Stimulated activated CD8-positive, alpha-beta memory T cell treated with anti-CD3 and anti-CD28 coated beads, Interleukin-15, amount 100 ng/mL, for 24 hours (primary cell): ENCODE measurements around the gene TRIM65.
"Not testable (repeated sequence)": the region's sequence is repeated elsewhere in the genome, so short reads cannot be mapped to it uniquely, and the experiment has no call there.

Source experiments
- DNase-seq: peaks from one replicate; pipeline ENCODE4 v3.0.0-alpha.2; 2020; ENCODE audit warnings: low read depth

Gene TRIM65

DNA sequence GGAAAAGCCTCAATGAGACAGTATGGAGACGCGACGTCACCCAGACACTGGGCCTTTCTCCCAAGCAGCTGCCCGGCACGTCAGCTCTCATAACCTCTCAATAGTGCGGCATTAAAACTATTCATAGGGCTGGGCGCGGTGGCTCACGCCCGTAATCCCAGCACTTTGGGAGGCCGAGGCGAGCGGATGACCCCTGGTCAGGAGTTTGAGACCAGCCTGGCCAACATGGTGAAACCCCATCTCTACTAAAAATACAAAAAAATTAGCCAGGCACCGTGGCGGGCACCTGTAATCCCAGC is 45.1 kb downstream of the TRIM65 start:
- not testable (repeated sequence) for DNase-seq

GRCh38 chr17:75850928-75851692 is 45.6 kb downstream of the TRIM65 start:
- no peak for DNase-seq

GRCh38 chr17:75849724-75850123 is 47.0 kb downstream of the TRIM65 start:
- no peak for DNase-seq

DNA sequence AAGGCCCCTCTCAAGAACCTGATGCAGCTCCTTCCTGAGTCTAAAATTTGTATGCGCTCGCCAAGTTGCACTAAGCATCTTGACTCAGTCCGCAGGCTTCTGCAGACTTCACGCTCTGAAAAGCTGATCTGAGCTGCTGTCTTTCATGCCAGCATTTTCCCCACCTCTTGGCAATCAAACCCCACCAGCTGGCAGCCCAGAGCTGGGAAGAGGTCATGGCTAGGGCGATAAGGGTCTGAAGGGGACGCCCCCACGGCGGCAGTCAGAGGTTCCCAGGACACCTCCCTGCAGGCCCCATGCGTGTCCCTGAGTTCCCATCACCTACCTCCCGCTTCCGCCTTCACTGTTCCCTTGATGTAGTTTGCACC is 47.5 kb downstream of the TRIM65 start:
- DNase-seq, result no peak

DNA sequence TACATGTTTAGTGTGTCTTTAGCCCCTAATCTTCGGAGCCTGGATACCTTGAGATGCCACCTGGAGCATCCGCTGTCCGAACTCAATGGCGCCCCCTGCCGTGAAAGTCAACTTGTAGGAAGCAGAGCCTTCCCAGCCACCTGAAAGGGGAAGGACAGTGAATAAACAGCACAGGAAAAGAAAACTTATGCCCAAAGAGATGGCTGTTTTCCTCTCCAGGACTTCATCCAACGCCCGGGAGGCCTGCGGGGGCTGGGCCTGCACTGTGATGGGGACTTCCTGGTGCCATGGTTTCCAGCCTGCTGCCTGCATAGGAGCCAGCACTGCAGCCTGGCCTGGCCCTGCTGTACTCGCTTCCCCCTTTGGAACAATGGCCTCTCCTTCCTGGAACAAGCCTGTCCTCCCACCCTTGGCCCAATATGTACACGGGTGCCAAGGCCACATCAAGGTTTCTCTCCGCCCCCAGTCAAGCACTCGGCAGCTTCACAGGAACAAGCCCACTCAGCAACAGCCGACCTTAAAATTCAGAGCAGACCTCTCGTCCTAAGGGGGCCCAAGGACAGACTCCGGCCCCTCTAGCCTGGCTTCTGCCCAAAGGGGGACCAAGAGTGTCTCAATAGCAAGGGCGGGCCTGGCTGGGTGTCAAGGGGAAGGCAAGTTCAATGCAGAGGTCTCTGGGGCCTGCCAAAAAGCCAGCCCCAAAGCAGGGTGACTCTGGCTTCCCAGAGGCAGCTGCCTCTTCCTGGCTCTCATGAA is 48.0 kb downstream of the TRIM65 start:
- DNase-seq, result peak; percentile 72

DNA sequence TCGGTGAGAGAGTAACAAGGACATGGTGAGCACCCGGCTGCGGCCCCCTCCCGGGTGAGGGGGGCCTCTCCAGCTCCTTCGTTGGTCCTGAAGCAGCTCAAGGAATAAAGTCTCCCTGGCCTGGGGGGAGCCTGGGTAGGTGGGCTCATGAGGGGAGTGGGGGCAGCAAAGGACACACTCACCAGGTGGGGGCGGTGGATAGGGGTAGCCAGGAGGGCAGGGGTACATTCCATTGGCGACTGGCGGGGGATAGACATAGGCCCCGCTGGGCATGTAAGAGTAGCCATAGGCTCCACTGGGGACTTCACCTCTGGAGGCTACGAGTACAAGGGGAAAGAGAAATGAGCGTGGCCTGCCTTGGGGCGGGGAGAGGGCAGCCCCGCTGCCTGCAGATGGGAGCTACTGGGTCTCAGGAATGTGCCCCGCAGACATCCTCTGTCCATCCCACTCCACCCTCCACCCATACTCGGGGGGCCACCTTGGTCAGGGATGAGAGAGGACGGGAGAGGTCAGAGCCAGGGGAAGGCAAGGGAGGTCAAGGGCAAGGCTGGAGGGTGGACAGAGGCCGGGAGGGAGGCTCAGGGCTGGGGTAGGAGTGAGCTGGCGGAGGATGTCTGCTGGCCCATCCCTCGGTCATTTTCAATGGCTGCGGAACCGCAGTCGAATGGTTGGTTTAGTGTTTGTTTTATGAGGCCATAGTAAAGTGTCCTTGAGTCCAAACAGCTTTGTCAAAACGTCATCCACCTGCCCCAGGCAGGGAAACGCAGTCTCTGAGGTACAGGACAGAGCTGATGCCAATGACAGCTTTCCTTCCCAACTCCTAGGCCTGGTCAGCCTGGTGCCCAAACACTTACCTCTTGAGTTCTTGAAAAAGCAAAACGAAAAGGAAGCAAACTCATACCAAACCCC is 48.9 kb downstream of the TRIM65 start:
- DNase-seq, result no peak

DNA sequence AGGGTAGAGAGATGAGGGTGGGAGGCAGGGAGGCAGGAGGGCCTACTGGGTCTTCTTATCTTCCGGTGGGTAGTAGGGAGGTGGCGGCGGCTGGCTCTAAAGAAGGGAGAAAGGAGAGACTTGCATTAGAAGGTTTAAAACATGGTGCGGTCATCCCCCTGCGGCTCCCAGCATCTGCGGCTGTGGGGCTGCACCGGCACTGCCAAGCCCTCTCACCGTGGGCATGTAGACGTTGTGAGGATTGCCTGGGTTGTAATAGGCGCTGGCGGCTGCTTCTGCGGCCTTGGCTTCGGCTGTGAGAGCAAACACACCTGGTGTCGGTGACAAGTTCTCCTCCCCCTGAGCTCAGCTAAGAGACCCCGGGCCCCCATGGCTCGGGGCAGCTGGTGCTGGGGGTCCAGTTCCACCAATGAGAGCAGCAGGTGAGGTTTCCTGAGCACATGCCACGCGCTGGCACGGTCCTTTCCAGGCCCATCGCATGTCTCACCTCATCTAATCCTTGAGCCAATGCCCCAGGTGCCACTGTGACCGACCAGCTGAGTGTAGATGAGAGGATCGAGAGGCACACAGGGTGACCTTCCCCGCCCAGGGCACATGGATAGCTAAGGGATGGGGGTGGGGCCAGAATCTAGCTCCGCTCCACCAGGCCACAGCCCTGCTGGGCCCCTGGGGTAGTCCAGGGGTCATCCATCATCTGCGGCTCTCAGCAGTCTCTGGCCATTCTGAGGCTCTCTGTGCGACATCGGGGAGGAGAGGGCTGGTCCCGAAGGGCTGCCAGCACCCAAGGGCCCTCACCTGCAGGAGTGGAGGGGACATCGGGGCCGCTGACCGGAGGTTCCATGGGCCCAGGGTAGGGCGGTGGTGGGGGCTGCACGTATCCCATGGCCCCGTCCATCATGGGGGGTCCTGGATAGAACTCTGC is 49.8 kb downstream of the TRIM65 start:
- no peak for DNase-seq

GRCh38 chr17:75845933-75846691 is 50.6 kb downstream of the TRIM65 start:
- no peak for DNase-seq

DNA sequence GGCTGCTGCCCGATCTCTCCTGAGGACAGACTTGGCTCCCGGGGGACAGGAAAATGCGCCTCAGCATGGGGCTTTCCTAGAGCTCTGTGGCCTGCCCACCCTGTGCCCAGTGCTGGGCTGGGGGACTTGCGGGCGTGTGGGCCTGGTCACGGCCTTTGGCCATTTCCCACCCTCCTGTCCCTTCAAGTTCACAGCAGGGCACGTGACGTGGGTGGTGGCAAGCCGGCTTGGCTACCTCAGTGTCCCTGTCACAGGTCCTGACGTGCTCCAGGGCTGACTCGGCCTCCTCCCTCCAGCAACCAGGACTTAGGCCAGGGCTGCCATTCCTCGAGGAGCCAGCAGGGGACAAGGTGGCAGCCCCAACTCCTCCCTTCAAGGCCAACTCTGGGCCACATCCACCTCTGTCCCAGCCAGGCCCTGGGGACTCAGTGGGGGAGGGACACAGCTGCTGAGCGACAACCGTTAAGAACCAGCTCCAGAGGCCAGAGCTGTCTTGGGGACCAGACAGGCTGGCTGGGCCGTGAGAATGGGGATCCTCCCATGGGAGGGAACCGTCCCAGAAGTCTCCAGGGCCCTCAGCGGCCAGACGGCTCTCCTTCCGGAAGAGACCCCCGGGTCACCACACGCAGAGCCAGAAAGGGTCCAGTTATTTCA is 51.6 kb downstream of the TRIM65 start:
- no peak for DNase-seq

DNA sequence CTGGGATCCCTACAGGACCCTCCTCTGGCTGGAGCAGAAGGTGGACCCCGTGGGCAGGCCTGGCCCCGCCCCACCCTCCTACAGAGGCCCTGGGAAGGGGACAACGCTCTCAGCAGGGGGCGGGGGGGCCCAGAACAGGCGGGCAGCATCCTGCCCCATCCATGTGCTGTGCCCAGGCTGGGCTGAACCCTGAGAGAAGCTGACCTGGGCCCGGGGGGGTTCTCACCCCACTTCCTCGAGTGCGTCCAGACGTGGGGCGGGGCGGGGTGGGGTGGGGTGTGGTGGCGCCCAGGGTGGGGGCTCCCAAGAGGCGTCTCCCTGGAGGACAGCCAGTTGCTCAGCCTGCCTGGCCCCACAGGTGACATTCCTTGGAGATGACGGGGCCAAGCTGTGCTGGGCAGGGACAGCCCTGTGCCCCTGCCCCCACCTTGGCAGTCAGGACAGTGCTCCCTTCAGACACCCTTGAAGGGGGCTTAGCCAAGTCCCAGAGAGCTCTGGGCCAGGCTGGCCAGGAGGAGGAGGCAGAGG is 52.2 kb downstream of the TRIM65 start:
- no peak for DNase-seq

DNA sequence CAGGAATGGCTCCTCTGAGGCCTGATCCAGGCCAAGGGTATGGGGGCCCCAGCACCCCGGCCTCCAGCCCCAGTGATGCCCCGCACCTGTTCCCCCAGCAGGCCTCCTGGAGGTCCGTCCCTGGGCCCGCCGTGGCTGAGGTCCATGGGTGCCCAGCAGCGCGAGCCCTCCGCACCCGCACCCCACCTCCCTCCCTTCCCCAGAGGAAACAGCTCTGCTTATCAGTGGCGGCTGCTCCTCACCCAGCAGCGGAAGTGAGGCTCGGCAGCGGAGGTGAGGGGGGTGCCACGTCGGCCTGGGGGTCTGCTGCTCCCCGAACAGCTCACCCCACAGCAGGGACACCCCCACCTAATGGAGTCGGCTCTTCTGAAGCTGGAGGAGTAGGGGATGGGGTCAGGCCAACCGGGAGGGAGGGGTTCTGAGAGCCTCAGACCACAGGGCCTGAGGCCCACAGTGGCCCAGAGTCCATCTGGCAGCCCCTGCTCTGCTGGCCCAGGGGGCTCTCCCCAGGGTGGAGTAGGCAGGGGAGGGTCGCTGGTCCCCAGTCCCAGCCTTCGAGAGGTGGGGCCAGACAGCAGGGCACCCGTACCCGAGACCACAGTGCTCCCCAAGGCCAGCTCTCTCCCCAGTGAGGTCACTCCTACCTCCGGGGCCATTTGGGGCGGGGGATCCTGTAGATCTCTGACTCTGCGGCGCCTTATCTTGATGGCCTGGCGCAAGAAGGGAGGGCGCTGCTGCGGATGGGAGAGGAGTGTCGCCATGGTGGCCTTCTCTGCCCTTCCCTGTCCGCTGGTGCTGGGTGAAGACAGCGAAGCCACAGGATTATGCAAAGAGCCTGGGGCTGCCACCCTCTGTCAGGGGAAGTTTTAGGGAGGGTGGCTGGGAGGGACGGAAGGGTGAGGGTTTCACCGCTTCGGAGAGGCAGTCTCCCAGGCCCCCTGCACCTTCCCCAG is 52.9 kb downstream of the TRIM65 start, which contains the start of gene UNC13D:
TSS of gene UNC13D (minus strand) at position 828 of the 953 bp plus-strand sequence. CDS start at position 761, 67 bp downstream.
- DNase-seq, result no peak

DNA sequence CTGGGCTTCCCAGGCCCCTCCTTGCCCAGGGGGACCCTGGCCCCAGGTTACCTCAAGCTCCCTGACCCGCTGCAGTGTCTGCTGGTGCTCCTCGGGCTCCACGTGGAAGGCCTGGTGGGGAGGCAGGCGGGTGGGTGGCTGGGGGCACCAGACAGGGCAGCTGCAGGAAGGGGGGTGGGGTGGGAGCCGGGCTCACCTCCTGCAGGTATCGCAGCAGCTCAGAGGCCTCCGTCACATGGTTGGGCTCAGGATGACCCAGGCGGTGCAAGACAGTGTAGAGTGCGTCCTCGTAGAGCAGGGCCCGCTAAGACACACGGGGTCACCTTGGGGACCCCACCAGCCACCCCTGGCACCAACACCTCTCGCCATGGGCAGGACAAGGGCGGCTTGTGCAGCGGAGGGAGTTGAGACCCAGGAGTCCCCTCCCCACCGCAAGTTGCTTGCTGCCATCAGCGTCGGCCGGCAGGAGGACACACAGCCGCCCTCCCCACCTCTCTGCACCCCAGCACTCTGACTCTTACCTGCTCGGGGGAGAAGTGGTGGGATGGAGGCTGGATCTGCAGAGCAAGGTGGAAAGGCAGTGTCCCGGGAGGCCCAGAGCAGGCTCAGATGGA is 53.7 kb downstream of the TRIM65 start:
- no peak for DNase-seq

GRCh38 chr17:75842411-75842810 is 54.3 kb downstream of the TRIM65 start:
- DNase-seq, result no peak

DNA sequence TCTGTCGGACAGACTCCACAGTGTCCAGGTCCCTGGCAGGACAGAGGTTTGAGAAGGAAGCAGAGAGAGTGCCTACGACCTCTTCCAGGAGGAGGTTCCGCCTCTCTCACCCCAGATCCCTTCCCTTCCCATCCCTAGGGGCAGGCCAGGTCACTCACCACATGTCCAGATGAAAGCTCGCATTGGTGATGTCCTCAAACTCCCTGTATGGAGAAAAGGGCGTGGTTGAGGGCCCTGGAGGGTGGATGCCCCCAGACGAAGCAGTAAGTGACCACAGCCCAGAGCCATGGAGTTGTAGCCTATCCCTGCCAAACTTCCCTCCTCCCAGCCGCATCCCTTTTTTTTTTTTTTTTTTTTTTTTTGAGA is 56.0 kb downstream of the TRIM65 start:
- DNase-seq, result no peak

GRCh38 chr17:75839942-75840798 is 56.6 kb downstream of the TRIM65 start:
- no peak for DNase-seq
